K562 (cell line): ENCODE results near the gene PKD1L1. TPM values are rescaled to one million over a fixed set of nuclear protein-coding genes. Genes with fewer than 3 reads are reported as not detected.
"Not testable (repeated sequence)": the region's sequence is repeated elsewhere in the genome, so short reads cannot be mapped to it uniquely, and the experiment has no call there.

Experiments
- ATAC-seq: fragments of 200-7000 bp; cut with Tn5 transposase; 3 replicates; pipeline ENCODE4 v1.9.1; 2020; ENCODE audit warnings: moderate library complexity
- BruUV-seq: library from RNA; stranded (reverse); fragments of 400-500 nt; replicated peaks from 2 replicates; lab custom pipeline; 2021; lab: Mats Ljungman, UMichigan
- CTCF ChIA-PET: fragments of 300-600 bp; formaldehyde crosslinking; extraction: SDS; loops from one replicate; lab custom pipeline; 2021; ENCODE audit warnings: low intra/inter-chr PET ratio; lab: Yijun Ruan, JAX
- POLR2A ChIA-PET: fragments of 300-600, 350-650 bp; sonication (Branson Sonifier 250); formaldehyde crosslinking; extraction: SDS; loops from one replicate; lab custom pipeline; 2021; ENCODE audit warnings: antibody characterized with exemption, inconsistent platforms; lab: Yijun Ruan, JAX
- DNase-seq, 4 experiments: peaks; one replicate each; pipeline versions ENCODE4 v3.0.0 to v3.0.0-alpha.2; 2011 to 2018; ENCODE audit warnings: low spot score in 3 of 4, mixed read lengths in 3 of 4; ENCODE audit errors: extremely low read depth in 1 of 4
- FAIRE-seq: peaks from 2 replicates; lab custom pipeline; 2011; peaks lifted over from hg19 to GRCh38; lab: Jason Lieb, UNC
- H2AFZ ChIP-seq: 2 replicates; pipeline ENCODE4 v1.6.0; 2011; ENCODE audit warnings: low read depth, low read length, control low read depth, inconsistent platforms
- H3K27ac ChIP-seq: fragments of 200-600 bp; 3 replicates; pipeline ENCODE4 v1.8.0; 2011; ENCODE audit warnings: low read depth, mild to moderate bottlenecking, control low read depth, inconsistent platforms, low read length, moderate library complexity, mixed read lengths; ENCODE audit errors: extremely low read depth
- H3K27me3 ChIP-seq, 2 experiments: fragments of 300-600 bp in 1 of 2; 2 replicates in 1 of 2; 3 replicates in 1 of 2; pipeline versions ENCODE4 v1.6.0 to v1.8.0; 2011; ENCODE audit warnings: inconsistent platforms in 2 of 2, low read length in 2 of 2, mild to moderate bottlenecking in 1 of 2, mixed read lengths in 1 of 2, moderate library complexity in 1 of 2; ENCODE audit not compliant: control insufficient read depth in 2 of 2, insufficient read depth in 2 of 2
- H3K36me3 ChIP-seq: fragments of 300-600 bp; 3 replicates; pipeline ENCODE4 v1.8.0; 2011; ENCODE audit warnings: mild to moderate bottlenecking, low read length, inconsistent platforms; ENCODE audit not compliant: control insufficient read depth, insufficient read depth
- H3K4me1 ChIP-seq, 2 experiments: fragments of 200-600 bp in 1 of 2; replicated peaks in 1 of 2; 2 replicates in 1 of 2; 3 replicates in 1 of 2; pipeline versions ENCODE4 v1.5.1 to v1.8.0; 2011; ENCODE audit warnings: inconsistent platforms in 2 of 2, low read length in 2 of 2, mild to moderate bottlenecking in 1 of 2, mixed read lengths in 1 of 2, moderate library complexity in 1 of 2; ENCODE audit not compliant: control insufficient read depth in 2 of 2, insufficient read depth in 2 of 2
- H3K4me2 ChIP-seq: 2 replicates; pipeline ENCODE4 v1.6.1; 2011; ENCODE audit warnings: low read length, control low read depth, inconsistent platforms, mixed read lengths; ENCODE audit not compliant: insufficient read depth
- H3K4me3 ChIP-seq: fragments of 200-600 bp; sonication (generic), shearing (Covaris generic); 2 replicates; pipeline ENCODE4 v1.5.1; 2016; ENCODE audit warnings: control low read depth, inconsistent platforms
- H3K79me2 ChIP-seq: fragments of 200-600 bp; 3 replicates; pipeline ENCODE4 v1.8.0; 2011; ENCODE audit warnings: low read length, inconsistent platforms; ENCODE audit not compliant: control insufficient read depth, insufficient read depth
- H3K9ac ChIP-seq, 2 experiments: 2 replicates each; pipeline versions ENCODE4 v1.6.0 to v1.6.1; 2011; ENCODE audit warnings: low read depth in 2 of 2, low read length in 2 of 2, control low read depth in 1 of 2, inconsistent platforms in 1 of 2, mild to moderate bottlenecking in 1 of 2, mixed read lengths in 1 of 2; ENCODE audit not compliant: insufficient read depth in 1 of 2
- H3K9me1 ChIP-seq: one replicate; pipeline ENCODE4 v1.6.0; 2011; ENCODE audit warnings: inconsistent platforms, mild to moderate bottlenecking, low read length, moderate library complexity; ENCODE audit not compliant: control insufficient read depth, insufficient read depth
- H3K9me3 ChIP-seq: replicated peaks from 2 replicates; pipeline ENCODE4 v1.5.1; 2011; ENCODE audit warnings: low read depth, low read length, inconsistent platforms; ENCODE audit not compliant: control insufficient read depth, insufficient read depth
- H4K20me1 ChIP-seq: replicated peaks from 2 replicates; pipeline ENCODE4 v1.6.1; 2011; ENCODE audit warnings: low read length, inconsistent platforms, mixed read lengths; ENCODE audit not compliant: control insufficient read depth, insufficient read depth
- HDAC1 ChIP-seq, 2 experiments: fragments of 450-650 bp; IDR thresholded peaks; 2 replicates each; pipeline ENCODE4 v1.6.1; 2016 to 2017; ENCODE audit warnings: inconsistent platforms in 1 of 2, mild to moderate bottlenecking in 1 of 2, moderate library complexity in 1 of 2
- MECOM ChIP-seq: fragments of 250-450 bp; sonication (Bioruptor Pico); IDR thresholded peaks from 2 replicates; pipeline ENCODE4 v1.8.0; 2022; ENCODE audit warnings: inconsistent platforms
- POLR2AphosphoS5 ChIP-seq: IDR thresholded peaks from 2 replicates; pipeline ENCODE4 v1.6.1; 2011; ENCODE audit warnings: mild to moderate bottlenecking, low read depth, low read length, moderate library complexity; ENCODE audit not compliant: control insufficient read depth, insufficient read depth
- whole genome bisulfite sequencing: fragments of 100-300 bp; shearing (Covaris generic); methylation state at CpG from one replicate; pipeline ENCODE4 v1.1.6; 2016; ENCODE audit warnings: low coverage, mixed read lengths; ENCODE audit not compliant: insufficient coverage; ENCODE audit errors: missing lambda C conversion rate; 5-methylcytosine and 5-hydroxymethylcytosine counted together
- in situ Hi-C: fragments of 300-500 bp; cut with MboI; formaldehyde crosslinking; loops from 4 replicates; pipeline ENCODE4 v1.15.0; 2018; ENCODE audit warnings: inconsistent platforms, mixed read lengths
- intact Hi-C: fragments of 100-400 bp; cut with micrococcal nuclease; formaldehyde crosslinking; loops from 2 replicates; pipeline ENCODE4 v1.14.2; 2022
- polyA plus RNA-seq, 8 experiments: library from polyadenylated mRNA; depleted of rRNA in 4 of 8; stranded (reverse) in 5 of 8; unstranded in 3 of 8; fragments of >200 nt; fragmentation: Nextera tagmentation in 2 of 8; fragmentation: Illumina TruSeq in 1 of 8; extraction: Ambion mirVana in 2 of 8; extraction: Trizol in 1 of 8; gene quantifications; 2 replicates each; pipeline versions ENCODE4 v1.2.1 to v1.2.3, GENCODE V29; 2011 to 2014; ENCODE audit warnings: inconsistent platforms in 1 of 8, missing spikeins in 1 of 8
- total RNA-seq, 7 experiments: library from RNA; depleted of rRNA in 6 of 7; stranded (reverse); fragments of >200 nt in 6 of 7; fragmentation: Illumina TruSeq in 2 of 7; extraction: Trizol in 2 of 7; gene quantifications; 2 replicates each; pipeline versions ENCODE4 v1.2.1 to v1.2.3, GENCODE V29; 2011 to 2021; ENCODE audit warnings: low replicate concordance in 1 of 7
- TF ChIP-seq, protein P1 (sequence below): fragments of 200-600 bp; sonication (generic); IDR thresholded peaks from one replicate; pipeline ENCODE4 v1.6.1; 2012; ENCODE audit warnings: mild to moderate bottlenecking, low read depth, low read length, inconsistent platforms
- TF ChIP-seq, protein P2 (sequence below): fragments of 200-400 bp; formaldehyde crosslinking; IDR thresholded peaks from 2 replicates; pipeline ENCODE4 v1.6.1; 2017; ENCODE audit warnings: mild to moderate bottlenecking, low read depth, low read length, moderate library complexity
- TF ChIP-seq, protein P3 (sequence below): fragments of 250-450 bp; sonication (Bioruptor Pico); IDR thresholded peaks from 2 replicates; pipeline ENCODE4 v1.5.0; 2021

The PKD1L1 gene
- total and polyA plus RNA-seq, 9 of the 15 experiments (the other 6 are each of a cell fraction or from before 2014, with no cell fraction given): 0.01 to 0.02 TPM; not detected in 7

DNA sequence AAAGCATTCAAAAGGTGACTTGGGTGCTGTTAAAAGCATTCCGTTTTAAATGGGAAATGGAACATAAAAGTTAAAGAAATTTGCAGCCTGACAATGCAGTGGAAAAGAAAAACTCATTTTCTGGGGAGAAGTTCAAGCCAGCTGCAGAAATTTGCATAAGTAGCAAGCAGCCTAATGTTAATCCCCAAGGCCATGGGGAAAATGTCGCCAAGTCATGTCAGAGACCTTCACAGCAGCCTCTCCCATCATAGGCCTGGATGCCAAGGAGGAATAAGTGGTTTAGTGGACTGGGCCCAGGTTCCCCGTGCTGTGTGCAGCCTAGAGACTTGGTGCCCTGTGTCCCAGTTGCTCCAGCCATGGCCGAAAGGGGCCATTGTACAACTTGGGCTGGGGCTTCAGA lies 154.2 kb downstream of the PKD1L1 start (continued):
- TF ChIP-seq, protein P1, sequence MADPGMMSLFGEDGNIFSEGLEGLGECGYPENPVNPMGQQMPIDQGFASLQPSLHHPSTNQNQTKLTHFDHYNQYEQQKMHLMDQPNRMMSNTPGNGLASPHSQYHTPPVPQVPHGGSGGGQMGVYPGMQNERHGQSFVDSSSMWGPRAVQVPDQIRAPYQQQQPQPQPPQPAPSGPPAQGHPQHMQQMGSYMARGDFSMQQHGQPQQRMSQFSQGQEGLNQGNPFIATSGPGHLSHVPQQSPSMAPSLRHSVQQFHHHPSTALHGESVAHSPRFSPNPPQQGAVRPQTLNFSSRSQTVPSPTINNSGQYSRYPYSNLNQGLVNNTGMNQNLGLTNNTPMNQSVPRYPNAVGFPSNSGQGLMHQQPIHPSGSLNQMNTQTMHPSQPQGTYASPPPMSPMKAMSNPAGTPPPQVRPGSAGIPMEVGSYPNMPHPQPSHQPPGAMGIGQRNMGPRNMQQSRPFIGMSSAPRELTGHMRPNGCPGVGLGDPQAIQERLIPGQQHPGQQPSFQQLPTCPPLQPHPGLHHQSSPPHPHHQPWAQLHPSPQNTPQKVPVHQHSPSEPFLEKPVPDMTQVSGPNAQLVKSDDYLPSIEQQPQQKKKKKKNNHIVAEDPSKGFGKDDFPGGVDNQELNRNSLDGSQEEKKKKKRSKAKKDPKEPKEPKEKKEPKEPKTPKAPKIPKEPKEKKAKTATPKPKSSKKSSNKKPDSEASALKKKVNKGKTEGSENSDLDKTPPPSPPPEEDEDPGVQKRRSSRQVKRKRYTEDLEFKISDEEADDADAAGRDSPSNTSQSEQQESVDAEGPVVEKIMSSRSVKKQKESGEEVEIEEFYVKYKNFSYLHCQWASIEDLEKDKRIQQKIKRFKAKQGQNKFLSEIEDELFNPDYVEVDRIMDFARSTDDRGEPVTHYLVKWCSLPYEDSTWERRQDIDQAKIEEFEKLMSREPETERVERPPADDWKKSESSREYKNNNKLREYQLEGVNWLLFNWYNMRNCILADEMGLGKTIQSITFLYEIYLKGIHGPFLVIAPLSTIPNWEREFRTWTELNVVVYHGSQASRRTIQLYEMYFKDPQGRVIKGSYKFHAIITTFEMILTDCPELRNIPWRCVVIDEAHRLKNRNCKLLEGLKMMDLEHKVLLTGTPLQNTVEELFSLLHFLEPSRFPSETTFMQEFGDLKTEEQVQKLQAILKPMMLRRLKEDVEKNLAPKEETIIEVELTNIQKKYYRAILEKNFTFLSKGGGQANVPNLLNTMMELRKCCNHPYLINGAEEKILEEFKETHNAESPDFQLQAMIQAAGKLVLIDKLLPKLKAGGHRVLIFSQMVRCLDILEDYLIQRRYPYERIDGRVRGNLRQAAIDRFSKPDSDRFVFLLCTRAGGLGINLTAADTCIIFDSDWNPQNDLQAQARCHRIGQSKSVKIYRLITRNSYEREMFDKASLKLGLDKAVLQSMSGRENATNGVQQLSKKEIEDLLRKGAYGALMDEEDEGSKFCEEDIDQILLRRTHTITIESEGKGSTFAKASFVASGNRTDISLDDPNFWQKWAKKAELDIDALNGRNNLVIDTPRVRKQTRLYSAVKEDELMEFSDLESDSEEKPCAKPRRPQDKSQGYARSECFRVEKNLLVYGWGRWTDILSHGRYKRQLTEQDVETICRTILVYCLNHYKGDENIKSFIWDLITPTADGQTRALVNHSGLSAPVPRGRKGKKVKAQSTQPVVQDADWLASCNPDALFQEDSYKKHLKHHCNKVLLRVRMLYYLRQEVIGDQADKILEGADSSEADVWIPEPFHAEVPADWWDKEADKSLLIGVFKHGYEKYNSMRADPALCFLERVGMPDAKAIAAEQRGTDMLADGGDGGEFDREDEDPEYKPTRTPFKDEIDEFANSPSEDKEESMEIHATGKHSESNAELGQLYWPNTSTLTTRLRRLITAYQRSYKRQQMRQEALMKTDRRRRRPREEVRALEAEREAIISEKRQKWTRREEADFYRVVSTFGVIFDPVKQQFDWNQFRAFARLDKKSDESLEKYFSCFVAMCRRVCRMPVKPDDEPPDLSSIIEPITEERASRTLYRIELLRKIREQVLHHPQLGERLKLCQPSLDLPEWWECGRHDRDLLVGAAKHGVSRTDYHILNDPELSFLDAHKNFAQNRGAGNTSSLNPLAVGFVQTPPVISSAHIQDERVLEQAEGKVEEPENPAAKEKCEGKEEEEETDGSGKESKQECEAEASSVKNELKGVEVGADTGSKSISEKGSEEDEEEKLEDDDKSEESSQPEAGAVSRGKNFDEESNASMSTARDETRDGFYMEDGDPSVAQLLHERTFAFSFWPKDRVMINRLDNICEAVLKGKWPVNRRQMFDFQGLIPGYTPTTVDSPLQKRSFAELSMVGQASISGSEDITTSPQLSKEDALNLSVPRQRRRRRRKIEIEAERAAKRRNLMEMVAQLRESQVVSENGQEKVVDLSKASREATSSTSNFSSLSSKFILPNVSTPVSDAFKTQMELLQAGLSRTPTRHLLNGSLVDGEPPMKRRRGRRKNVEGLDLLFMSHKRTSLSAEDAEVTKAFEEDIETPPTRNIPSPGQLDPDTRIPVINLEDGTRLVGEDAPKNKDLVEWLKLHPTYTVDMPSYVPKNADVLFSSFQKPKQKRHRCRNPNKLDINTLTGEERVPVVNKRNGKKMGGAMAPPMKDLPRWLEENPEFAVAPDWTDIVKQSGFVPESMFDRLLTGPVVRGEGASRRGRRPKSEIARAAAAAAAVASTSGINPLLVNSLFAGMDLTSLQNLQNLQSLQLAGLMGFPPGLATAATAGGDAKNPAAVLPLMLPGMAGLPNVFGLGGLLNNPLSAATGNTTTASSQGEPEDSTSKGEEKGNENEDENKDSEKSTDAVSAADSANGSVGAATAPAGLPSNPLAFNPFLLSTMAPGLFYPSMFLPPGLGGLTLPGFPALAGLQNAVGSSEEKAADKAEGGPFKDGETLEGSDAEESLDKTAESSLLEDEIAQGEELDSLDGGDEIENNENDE: no peak
- TF ChIP-seq, protein P2, sequence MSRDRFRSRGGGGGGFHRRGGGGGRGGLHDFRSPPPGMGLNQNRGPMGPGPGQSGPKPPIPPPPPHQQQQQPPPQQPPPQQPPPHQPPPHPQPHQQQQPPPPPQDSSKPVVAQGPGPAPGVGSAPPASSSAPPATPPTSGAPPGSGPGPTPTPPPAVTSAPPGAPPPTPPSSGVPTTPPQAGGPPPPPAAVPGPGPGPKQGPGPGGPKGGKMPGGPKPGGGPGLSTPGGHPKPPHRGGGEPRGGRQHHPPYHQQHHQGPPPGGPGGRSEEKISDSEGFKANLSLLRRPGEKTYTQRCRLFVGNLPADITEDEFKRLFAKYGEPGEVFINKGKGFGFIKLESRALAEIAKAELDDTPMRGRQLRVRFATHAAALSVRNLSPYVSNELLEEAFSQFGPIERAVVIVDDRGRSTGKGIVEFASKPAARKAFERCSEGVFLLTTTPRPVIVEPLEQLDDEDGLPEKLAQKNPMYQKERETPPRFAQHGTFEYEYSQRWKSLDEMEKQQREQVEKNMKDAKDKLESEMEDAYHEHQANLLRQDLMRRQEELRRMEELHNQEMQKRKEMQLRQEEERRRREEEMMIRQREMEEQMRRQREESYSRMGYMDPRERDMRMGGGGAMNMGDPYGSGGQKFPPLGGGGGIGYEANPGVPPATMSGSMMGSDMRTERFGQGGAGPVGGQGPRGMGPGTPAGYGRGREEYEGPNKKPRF: no peak
- TF ChIP-seq HDAC1 (IDR thresholded peaks at IDR 0.05) (no peak), MECOM (CRISPR knock-in tag) (no peak), POLR2AphosphoS5 (no peak)
- TF ChIP-seq, protein P3, sequence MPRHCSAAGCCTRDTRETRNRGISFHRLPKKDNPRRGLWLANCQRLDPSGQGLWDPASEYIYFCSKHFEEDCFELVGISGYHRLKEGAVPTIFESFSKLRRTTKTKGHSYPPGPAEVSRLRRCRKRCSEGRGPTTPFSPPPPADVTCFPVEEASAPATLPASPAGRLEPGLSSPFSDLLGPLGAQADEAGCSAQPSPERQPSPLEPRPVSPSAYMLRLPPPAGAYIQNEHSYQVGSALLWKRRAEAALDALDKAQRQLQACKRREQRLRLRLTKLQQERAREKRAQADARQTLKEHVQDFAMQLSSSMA (CRISPR knock-in tag): no peak

DNA sequence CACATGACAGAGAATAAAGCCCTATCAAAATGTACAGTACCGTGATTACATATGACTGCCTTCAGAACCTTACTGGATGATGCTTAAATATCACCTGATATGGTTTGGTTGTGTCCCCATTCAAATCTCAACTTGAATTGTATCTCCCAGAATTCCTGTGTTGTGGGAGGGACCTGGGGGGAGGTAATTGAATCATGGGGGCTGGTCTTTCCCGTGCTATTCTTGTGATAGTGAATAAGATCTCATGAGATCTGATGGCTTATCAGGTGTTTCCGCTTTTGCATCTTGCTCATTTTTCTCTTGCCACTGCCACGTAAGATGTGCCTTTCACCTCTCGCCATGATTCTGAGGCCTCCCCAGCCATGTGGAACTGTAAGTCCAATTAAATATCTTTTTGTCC lies 155.1 kb downstream of the PKD1L1 start:
- POLR2A ChIA-PET, H3K9me1 ChIP-seq, H2AFZ ChIP-seq, H3K9ac ChIP-seq, H3K27ac ChIP-seq, H3K79me2 ChIP-seq, H3K9me3 ChIP-seq, H3K27me3 ChIP-seq, FAIRE-seq, ATAC-seq, BruUV-seq, intact Hi-C loops, H3K4me1 ChIP-seq, H4K20me1 ChIP-seq, DNase-seq, in situ Hi-C loops, H3K36me3 ChIP-seq, H3K4me3 ChIP-seq, CTCF ChIA-PET, H3K4me2 ChIP-seq: not testable (repeated sequence)
- WGBS: 0% methylated on average over 5 of the region's 5 CpGs
